ENCODE measurements around the gene PC.
"Not testable (repeated sequence)": the region's sequence is repeated elsewhere in the genome, so short reads cannot be mapped to it uniquely, and the experiment has no call there.

Gene PC

DNA sequence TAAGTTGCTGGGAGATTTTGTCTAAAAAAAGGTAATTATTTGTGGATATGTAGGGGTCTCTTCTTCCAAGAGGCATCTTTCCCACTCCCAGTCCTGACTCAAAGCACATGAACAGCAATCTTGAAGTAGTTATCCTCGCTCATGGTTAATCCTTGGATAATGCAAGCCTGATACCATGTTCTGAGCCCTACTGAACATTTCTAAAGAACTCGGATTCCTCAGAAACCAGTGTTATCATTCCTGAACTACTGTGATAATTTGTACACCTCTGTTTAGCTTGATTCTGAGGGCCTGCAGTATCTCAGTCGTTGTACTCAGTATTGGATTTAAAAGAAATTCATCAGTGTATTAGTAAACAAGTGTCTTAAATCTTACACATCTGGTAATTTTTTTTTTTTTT, 137.3 kb downstream of the PC start:
- no peak for DNase-seq
- Mint-ChIP-seq H3K27me3 (no peaks in the 10 kb centered on the region), H3K4me3 (no peak overlapping the region), H3K9me3 (no peaks in the 10 kb centered on the region), H3K4me1 (no peaks in the 10 kb centered on the region), H3K27ac (no peak overlapping the region)
- ATAC-seq: no peak

DNA sequence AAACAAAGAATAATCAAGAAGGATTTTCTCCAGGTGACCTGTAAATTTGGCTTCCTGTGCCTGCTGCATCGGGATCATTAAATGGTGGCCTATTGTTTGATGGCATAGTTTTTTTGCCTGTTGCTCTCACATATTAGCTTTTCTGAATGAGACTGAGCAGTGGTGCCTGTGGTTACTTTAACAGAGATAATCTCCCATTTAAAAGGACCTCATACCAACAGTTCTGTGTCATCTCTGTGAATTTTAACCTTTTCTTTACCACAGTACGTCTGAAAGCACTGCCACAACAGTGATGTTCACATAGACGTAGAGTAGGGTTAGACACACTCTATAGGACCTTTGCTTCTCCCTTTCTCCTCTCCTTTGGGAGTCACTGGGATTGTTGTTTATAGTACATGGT, 137.8 kb downstream of the PC start:
- DNase-seq: no peak
- Mint-ChIP-seq H3K27ac (no peak overlapping the region), H3K4me1 (no peaks in the 10 kb centered on the region), H3K9me3 (no peaks in the 10 kb centered on the region), H3K27me3 (no peaks in the 10 kb centered on the region), H3K4me3 (no peak overlapping the region)
- no peak for ATAC-seq

DNA sequence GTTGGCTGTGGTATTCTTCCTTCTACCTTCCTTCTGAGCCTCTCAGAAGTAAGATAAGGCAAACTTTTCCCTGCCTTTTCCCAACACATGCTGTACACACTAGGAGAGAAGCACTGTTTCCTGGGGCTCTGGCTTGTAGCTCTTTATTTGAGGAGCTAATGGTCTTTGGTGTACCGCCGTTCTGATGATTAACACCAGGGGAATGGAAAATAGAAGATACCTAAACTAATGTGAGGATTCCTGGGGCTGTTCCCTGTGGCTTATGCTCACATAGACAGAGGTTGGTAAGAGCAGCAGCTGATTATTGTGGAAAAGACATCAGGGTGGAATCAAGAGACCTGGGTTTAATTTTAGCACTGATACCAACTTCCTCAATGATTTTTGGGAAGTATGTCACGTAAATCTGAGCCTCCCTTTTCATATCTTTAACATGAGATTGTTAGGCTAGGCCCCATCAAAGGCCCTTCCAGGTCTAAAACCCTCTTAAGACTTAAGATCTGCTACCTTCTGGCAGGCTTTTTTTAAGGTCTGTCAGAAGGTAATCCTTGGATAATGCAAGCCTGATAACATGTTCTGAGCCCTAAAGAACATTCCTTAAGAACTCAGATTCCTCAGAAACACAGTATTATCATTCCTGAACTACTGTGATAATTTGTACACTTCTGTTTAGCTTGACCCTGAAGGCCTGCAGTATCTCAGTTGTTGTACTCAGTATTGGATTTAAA, 139.8 kb downstream of the PC start:
- Mint-ChIP-seq H3K27me3 (no peaks in the 10 kb centered on the region), H3K4me3 (no peak overlapping the region), H3K27ac (no peak overlapping the region), H3K9me3 (no peaks in the 10 kb centered on the region), H3K4me1 (no peaks in the 10 kb centered on the region)
- ATAC-seq (no peak), DNase-seq (no peak)

DNA sequence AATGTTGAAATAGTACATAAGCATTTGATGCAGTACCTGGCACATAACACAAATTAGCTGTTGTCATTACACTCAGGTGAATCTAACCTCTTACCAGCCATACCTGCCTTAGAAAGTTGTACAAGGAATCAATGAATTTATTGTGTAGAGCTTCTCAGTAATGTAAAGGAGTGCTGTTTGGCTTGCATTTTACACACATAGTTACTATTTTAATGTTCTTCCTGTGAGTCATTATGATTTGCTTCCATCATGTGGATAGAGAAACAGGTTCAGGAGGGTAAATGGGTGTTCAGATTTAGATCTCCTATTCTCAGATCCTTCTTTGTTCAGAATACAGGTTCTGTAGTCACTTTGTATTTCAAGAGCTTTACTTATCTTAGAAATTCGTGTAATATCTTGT, 142.5 kb downstream of the PC start:
- Mint-ChIP-seq H3K27me3 (no peaks in the 10 kb centered on the region), H3K4me3 (no peak overlapping the region), H3K4me1 (no peaks in the 10 kb centered on the region), H3K27ac (no peak overlapping the region), H3K9me3 (no peaks in the 10 kb centered on the region)
- ATAC-seq (no peak), DNase-seq (no peak)

DNA sequence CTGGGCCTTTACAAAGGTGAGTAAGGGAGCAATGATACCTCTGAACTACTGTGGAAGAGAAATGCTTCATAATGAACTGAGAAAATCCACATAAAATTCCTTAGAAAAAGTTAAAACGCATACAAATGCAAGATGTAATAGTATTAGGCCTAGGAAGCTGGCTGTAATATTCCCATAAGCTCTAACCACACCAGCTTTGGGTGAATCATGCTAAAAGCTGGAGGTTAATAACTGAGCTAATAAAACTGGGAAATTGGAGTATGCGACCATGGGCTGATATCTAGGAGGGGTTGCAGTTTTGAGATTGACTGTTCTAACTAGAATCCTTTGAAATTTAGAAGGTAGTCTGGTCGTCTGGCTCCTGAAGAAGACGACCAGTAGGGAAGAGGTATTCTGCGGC, 143.5 kb downstream of the PC start:
- H3K9me3 Mint-ChIP-seq: no peaks in the 10 kb centered on the region
- H3K27ac Mint-ChIP-seq: no peak overlapping the region

DNA sequence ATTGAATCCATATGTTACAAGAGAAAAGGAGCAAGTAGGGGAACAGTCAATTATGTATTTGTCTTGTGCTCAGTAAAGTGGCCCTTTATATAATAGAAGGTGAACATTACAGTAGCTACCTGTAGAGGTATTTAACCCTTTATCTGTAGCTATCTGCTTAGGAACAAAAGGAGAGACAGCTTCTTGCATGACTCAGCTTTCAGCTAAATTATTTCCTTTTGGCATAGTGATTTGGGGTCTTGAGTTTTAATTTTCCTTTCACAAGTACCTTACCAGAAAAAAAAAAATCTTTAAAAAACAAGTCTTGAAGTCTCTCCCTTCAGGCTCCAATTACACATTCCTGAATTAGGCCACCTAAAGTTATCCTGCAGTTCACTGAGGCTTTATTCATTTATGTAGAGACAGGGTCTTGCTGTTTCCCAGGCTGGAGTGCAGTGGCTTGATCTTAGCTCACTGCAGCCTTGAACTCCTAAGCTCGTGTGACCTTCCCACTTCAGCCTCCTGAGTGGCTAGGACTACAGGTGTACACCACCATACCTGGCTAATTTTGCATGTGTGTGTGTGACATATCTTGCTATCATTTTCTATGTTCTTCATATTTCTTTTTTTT, 147.5 kb downstream of the PC start:
- Mint-ChIP-seq H3K4me3 (no peak overlapping the region), H3K9me3 (no peaks in the 10 kb centered on the region), H3K4me1 (no peaks in the 10 kb centered on the region), H3K27me3 (no peaks in the 10 kb centered on the region), H3K27ac (no peak overlapping the region)
- DNase-seq (no peak), ATAC-seq (no peak)

More for the DNA sequence above, 143.5 kb downstream of the PC start:
- H3K27me3 Mint-ChIP-seq: no peaks in the 10 kb centered on the region
- no peaks in the 10 kb centered on the region for H3K4me1 Mint-ChIP-seq
- no peak for DNase-seq
- no peak for ATAC-seq
- H3K4me3 Mint-ChIP-seq: no peak overlapping the region

DNA sequence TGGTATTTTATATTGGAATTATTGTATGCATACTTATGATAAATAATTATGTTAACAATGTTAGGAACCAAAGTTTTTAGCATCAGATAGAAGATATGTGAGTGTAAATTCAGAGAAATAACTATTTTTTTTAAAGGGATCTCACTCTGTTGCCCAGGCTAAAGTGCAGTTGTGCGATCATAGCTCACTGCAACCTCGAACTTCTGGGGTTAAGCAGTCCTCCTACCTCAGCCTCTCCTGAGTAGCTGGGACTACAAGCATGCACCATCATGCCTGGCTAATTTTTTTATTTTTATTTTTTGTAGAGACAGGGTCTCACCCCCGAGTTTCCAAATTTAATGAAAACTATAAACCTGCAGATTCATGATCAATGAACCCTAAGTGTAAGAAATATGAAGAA, 148.6 kb downstream of the PC start:
- H3K9me3 Mint-ChIP-seq: no peaks in the 10 kb centered on the region
- no peak overlapping the region for H3K4me3 Mint-ChIP-seq
- ATAC-seq: no peak

DNA sequence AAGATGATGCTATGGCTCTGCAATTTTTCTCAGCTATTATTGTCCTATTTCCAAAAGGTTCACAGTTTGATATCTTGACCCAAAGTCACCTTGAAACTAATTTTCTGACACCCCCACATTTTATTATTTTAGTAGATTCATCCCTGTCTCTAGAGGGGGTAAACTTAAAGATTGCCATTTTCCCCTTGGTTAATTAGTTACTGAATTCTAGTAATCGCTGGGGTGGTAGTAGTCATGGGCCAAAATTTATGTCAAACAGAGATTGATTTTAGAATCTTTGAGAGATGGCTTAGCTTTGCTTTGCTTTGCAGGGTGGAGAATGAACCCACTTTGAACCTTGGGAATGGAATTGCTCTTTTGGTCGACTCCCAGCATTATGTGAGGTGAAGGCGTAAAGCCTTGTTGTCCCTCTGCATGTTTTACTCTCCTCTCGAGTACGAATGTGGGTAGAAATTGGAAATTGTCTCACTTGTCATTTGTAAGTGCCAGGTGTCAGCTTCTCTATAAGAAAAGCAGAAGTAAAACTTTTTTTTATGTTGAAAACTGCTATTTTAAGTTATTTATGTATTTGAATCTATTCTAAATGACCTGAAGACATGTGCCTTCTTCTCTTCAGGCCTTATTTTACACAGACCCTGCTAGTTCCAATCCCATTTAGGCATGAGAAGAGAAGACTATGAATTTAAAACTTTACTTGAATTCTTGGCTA, 157.3 kb downstream of the PC start:
- DNase-seq (no peak), ATAC-seq (no peak)
- H3K27me3 Mint-ChIP-seq: no peaks in the 10 kb centered on the region
- no peak overlapping the region for H3K4me3 Mint-ChIP-seq
- H3K4me1 Mint-ChIP-seq: no peaks in the 10 kb centered on the region
- no peak overlapping the region for H3K27ac Mint-ChIP-seq
- no peaks in the 10 kb centered on the region for H3K9me3 Mint-ChIP-seq

More for the DNA sequence above, 148.6 kb downstream of the PC start:
- H3K4me1 Mint-ChIP-seq: no peaks in the 10 kb centered on the region
- no peaks in the 10 kb centered on the region for H3K27me3 Mint-ChIP-seq
- DNase-seq: no peak
- no peak overlapping the region for H3K27ac Mint-ChIP-seq

DNA sequence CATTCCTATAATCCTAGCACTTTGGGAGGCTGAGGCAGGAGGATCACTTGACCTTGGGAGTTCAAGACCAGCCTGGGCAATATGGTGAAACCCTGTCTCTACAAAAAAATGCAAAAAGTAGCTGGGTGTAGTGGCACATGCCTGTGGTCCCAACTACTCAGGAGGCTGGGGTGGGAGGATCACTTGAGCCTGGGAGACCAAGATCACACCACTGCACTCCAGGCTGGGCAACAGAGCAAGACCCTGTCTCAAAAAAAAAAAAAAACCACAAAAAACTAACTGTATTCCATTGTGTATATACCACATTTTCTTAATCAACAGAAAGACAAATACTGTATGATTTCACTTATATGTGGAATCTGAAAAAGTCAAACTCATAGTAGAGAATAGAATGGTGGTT, 158.4 kb downstream of the PC start:
- not testable (repeated sequence) for DNase-seq, H3K27me3 Mint-ChIP-seq, H3K4me3 Mint-ChIP-seq, H3K9me3 Mint-ChIP-seq, H3K4me1 Mint-ChIP-seq, ATAC-seq, H3K27ac Mint-ChIP-seq
